Measurements from ENCODE around the gene RXFP4.

Gene RXFP4

GRCh38 chr1:155931332-155932038 lies 10.0 kb upstream of the RXFP4 start:
- DNase-seq: no peak

- no peak for DNase-seq
These were observed 9.4 kb upstream of the RXFP4 start for GRCh38 chr1:155932081-155932480.

GRCh38 chr1:155932487-155932886 lies 9.0 kb upstream of the RXFP4 start:
- DNase-seq: no peak

- peak; percentile 42 for DNase-seq
These were observed 7.8 kb upstream of the RXFP4 start for GRCh38 chr1:155933591-155934096.

GRCh38 chr1:155934097-155934935 lies 7.1 kb upstream of the RXFP4 start, which contains the start of gene KHDC4:
TSS of gene KHDC4 (minus strand) at chr1:155934413. CDS start at chr1:155934373, 40 bp downstream.
- peak; percentile 100 for DNase-seq

- DNase-seq: peak; percentile 49
These were observed 6.4 kb upstream of the RXFP4 start for GRCh38 chr1:155934936-155935590.

- peak; percentile 88 for DNase-seq
These were observed 3.2 kb upstream of the RXFP4 start for GRCh38 chr1:155938220-155938627.

- DNase-seq: peak; percentile 47
These were observed 901 bp upstream of the RXFP4 start for GRCh38 chr1:155940482-155940992.

- no peak for DNase-seq
These were observed 550 bp downstream of the RXFP4 start for GRCh38 chr1:155941845-155942531.

- no peak for DNase-seq
These were observed 1.2 kb downstream of the RXFP4 start for GRCh38 chr1:155942578-155943141.

- DNase-seq: peak; percentile 35
These were observed 3.0 kb downstream of the RXFP4 start for GRCh38 chr1:155944444-155944799.

- no peak for DNase-seq
These were observed 5.3 kb downstream of the RXFP4 start for GRCh38 chr1:155946633-155947219.

GRCh38 chr1:155947292-155947691 lies 5.9 kb downstream of the RXFP4 start:
- DNase-seq: no peak

- DNase-seq: no peak
These were observed 6.3 kb downstream of the RXFP4 start for GRCh38 chr1:155947741-155948140.

- DNase-seq: no peak
These were observed 9.4 kb downstream of the RXFP4 start for GRCh38 chr1:155950829-155951228.

- DNase-seq: no peak
These were observed 10.5 kb downstream of the RXFP4 start for GRCh38 chr1:155951753-155952504.

GRCh38 chr1:155952505-155952890 lies 11.1 kb downstream of the RXFP4 start:
- DNase-seq: no peak

- no peak for DNase-seq
These were observed 13.2 kb downstream of the RXFP4 start for GRCh38 chr1:155954645-155955044.

- no peak for DNase-seq
These were observed 16.0 kb downstream of the RXFP4 start for GRCh38 chr1:155957411-155957915.

- no peak for DNase-seq
These were observed 18.8 kb downstream of the RXFP4 start for GRCh38 chr1:155960081-155960745.

Measured in hematopoietic multipotent progenitor cell treated with erythropoietin and hydrocortisone succinate and interleukin-3 and kit ligand, for 4 days (in vitro differentiated cells).